SK-N-MC (cell line): ENCODE results near the gene CTSE.

Experiments
- EZH2 ChIP-seq: fragments of 200-600 bp; sonication (generic); IDR thresholded peaks from one replicate; pipeline ENCODE4 v1.6.1; 2017; ENCODE audit warnings: antibody characterized with exemption
- FOXP2 ChIP-seq: optimal IDR thresholded peaks from 2 replicates; pipeline ENCODE3; 2011; ENCODE audit warnings: mild to moderate bottlenecking, moderate library complexity; ENCODE audit not compliant: insufficient read depth; ENCODE audit errors: extremely low read length, control extremely low read depth
- POLR2AphosphoS5 ChIP-seq: IDR thresholded peaks from 2 replicates; pipeline ENCODE4 v1.6.1; 2012; ENCODE audit warnings: mild to moderate bottlenecking, low read depth, low read length, borderline replicate concordance

GRCh38 chr1:205962821-205963221 lies 60.9 kb downstream of the CTSE start:
- no peak for TF ChIP-seq EZH2
- no peak for TF ChIP-seq POLR2AphosphoS5
- TF ChIP-seq FOXP2: no peak
